Keratinocyte (primary cell): Measurements from ENCODE around the gene TSC22D2.

Experiments used
- CTCF ChIP-seq, 3 experiments: IDR thresholded peaks in 1 of 3; conservative IDR thresholded peaks in 1 of 3; optimal IDR thresholded peaks in 1 of 3; 2 replicates in 2 of 3; 3 replicates in 1 of 3; pipeline versions ENCODE3 to v1.5.1; 2011; ENCODE audit warnings: low read length in 3 of 3, mild to moderate bottlenecking in 3 of 3, moderate library complexity in 2 of 3, control low read depth in 1 of 3, inconsistent platforms in 1 of 3; ENCODE audit not compliant: insufficient read depth in 2 of 3; ENCODE audit errors: extremely low read depth in 1 of 3
- EZH2 ChIP-seq: IDR thresholded peaks from one replicate; pipeline ENCODE4 v1.6.1; 2012; ENCODE audit warnings: inconsistent platforms, mild to moderate bottlenecking, low read length, moderate library complexity

GRCh38 chr3:150411106-150411460 lies 3.0 kb downstream of the TSC22D2 start:
- TF ChIP-seq CTCF (optimal IDR thresholded peaks at IDR 0.05 in 1 of 3, IDR thresholded peaks at IDR 0.05 in 1 of 3, conservative IDR thresholded peaks at IDR 0.05 in 1 of 3; ENCODE audit: extremely low read depth in 1 of 3, insufficient read depth in 2 of 3, low read length in 3 of 3) (no peak), EZH2 (no peak)
